Measurements from ENCODE around the gene HYCC1. TPM values are rescaled to one million over a fixed set of nuclear protein-coding genes. Genes with fewer than 3 reads are reported as not detected.

Gene HYCC1
- 55.6 and 59.2 TPM in 2 replicates for total RNA-seq (2014; rRNA removed; shearing (Covaris generic))
- 56.9 and 62.9 TPM in 2 replicates for polyA plus RNA-seq (2016; fragmentation: Nextera tagmentation; extraction: Ambion mirVana)

DNA sequence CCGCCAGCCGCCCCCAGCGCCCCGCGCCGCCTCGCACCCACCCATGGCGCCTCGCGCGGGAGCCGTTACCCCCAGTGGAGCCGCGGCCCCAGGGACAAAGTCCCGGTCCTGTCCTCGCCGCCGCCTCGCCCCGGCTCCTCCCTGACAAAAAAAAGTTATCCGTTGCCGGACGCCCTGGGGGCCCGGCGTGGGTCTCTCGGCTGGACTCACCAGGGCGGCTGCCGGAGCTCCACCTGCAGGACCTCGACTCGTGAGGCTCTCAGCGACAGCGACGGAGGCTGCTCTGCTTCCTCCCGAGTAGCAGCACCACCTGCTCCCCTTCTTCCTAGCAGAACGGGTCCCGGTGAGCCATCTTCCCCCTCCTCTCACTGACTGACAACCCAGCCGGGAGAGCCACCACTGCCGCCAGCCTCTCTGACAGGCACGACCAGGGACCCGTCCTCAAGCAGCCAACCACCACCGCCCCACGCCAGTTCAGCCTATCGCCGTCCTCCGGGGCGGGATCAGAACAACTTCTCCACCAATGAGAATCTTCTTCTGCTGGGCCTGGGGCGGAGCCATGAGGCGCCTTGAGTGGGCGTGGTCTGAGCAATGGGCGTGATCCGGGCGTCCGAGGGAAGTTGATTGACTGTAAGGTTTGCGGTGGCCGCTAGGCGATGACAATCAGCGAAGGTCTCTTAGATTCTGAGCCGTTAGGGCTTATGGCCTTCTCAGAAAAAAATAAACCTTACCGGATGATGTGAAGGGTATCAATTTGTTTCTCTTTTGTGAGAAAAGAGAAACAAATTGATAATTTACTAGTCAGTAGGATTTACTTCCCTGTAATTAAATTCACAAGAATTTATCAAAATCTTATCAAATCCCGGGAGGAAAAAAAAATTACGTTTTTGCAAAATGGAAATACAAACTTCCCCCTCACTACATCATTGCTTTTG lies at the start of gene HYCC1:
Gene HYCC1, minus strand, starts transcription at position 416 of the 935 bp plus-strand sequence. CDS start 23,019 bp downstream, outside the sequence.
- peak within 1 kb of the TSS; percentile 83 for H3K9ac ChIP-seq
- peak within 1 kb of the TSS; percentile 90 for H3K4me3 ChIP-seq
- H3F3A ChIP-seq (ENCODE audit: insufficient read depth): peaks cover 12% of the 10 kb centered on the region; the same call in 1 of the 2 replicates
- peak; percentile 100 for DNase-seq
- peak within 1 kb of the TSS; percentile 87 for H3K4me2 ChIP-seq (ENCODE audit: unreplicated experiment)
- peak within 1 kb of the TSS; percentile 79 for H2AFZ ChIP-seq
- in situ Hi-C loops (cut with MboI): no loop called here
- H3K27ac ChIP-seq: peak within 1 kb of the TSS; percentile 48
- no peaks in the 10 kb centered on the region for H3K27me3 ChIP-seq (replicated peaks; ENCODE audit: insufficient read depth)
- H3K9me2 ChIP-seq (ENCODE audit: insufficient read depth): no peaks in the 10 kb centered on the region
- H3K79me2 ChIP-seq (ENCODE audit: insufficient read depth): peaks cover 49% of the 10 kb centered on the region
- no peaks in the 10 kb centered on the region for H3K9me3 ChIP-seq (ENCODE audit: low read depth)
- H4K20me1 ChIP-seq (ENCODE audit: insufficient read depth): no peaks in the 10 kb centered on the region
- TF ChIP-seq EZH2phosphoT487 (IDR thresholded peaks at IDR 0.05; ENCODE audit: insufficient read depth, low read depth): no peak
- WGBS, 2 experiments (ENCODE audit: low coverage in 1 of 2, low lambda C conversion rate in 2 of 2, missing lambda C conversion rate in 2 of 2): 2 to 3% methylated on average over 54 to 55 of the region's 61 CpGs
- H3K4me1 ChIP-seq (ENCODE audit: insufficient read depth): peaks cover 42% of the 10 kb centered on the region
- no peaks in the 10 kb centered on the region for H3K36me3 ChIP-seq (ENCODE audit: low read depth)

DNA sequence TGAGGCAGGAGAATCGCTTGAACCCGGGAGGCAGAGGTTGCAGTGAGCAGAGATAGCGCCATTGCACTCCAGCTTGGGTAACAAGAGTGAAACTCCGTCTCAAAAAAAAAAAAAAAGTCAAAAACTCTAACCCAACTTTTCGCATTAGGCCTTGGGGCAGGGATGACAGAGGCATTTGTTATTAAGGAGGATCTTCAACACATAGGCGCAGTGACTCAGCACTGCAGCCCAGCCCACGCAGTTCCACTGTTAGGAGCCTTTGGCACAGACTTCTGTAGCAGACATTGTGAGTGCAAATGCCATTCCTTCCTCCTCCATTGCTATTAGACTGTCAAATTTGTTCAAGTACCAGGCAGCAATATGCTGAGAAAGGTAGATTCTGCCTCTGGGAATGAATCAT lies 48.5 kb upstream of the HYCC1 start:
- WGBS, 2 experiments (ENCODE audit: low coverage in 1 of 2, low lambda C conversion rate in 2 of 2, missing lambda C conversion rate in 2 of 2): 73 to 74% methylated on average over 7 of the region's 7 CpGs
- no peak overlapping the region for H2AFZ ChIP-seq
- peak; percentile 90 for DNase-seq

DNA sequence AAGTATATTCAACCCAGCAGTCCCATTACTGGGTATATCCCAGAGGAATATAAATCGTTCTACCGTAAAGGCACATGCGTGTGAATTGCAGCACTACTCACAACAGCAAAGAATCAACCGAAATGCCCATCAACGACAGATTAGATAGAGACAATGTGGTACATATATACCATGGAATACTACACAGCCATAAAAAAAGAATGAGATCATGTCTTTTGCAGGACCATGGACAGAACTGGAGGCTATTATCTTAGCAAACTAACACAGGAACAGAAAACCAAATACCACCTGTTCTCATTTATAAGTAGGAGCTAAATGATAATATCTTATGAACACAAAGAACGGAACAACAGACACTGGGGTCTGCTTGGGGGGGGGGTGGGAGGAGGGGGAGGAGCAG lies 47.4 kb upstream of the HYCC1 start:
- no peak overlapping the region for H3K4me3 ChIP-seq
- WGBS, 2 experiments (ENCODE audit: low coverage in 1 of 2, low lambda C conversion rate in 2 of 2, missing lambda C conversion rate in 2 of 2): 79 to 90% methylated on average over 6 of the region's 6 CpGs
- no peak overlapping the region for H3K27ac ChIP-seq
- no peaks in the 10 kb centered on the region for H3K9me3 ChIP-seq (ENCODE audit: low read depth)
- H3K4me2 ChIP-seq (ENCODE audit: unreplicated experiment): no peak overlapping the region
- in situ Hi-C loops (cut with MboI): loop anchor here (25.0 kb wide), 1 partner anchor 224 kb away; no protein-coding TSS in a partner anchor
- H3K9me2 ChIP-seq (ENCODE audit: insufficient read depth): no peaks in the 10 kb centered on the region
- peaks cover 33% of the 10 kb centered on the region for H3K4me1 ChIP-seq (ENCODE audit: insufficient read depth)
- TF ChIP-seq EZH2 (IDR thresholded peaks at IDR 0.05; ENCODE audit: insufficient read depth, poor library complexity, severe bottlenecking) (no peak), EZH2phosphoT487 (IDR thresholded peaks at IDR 0.05; ENCODE audit: insufficient read depth, low read depth) (no peak)
- H3F3A ChIP-seq (ENCODE audit: insufficient read depth): peaks cover 8% of the 10 kb centered on the region
- H3K36me3 ChIP-seq (ENCODE audit: low read depth): no peaks in the 10 kb centered on the region
- no peak overlapping the region for H3K9ac ChIP-seq
- peak; percentile 8 for DNase-seq
- H3K79me2 ChIP-seq (ENCODE audit: insufficient read depth): no peaks in the 10 kb centered on the region
- no peaks in the 10 kb centered on the region for H4K20me1 ChIP-seq (ENCODE audit: insufficient read depth)
- H2AFZ ChIP-seq: no peak overlapping the region
- no peaks in the 10 kb centered on the region for H3K27me3 ChIP-seq (replicated peaks; ENCODE audit: insufficient read depth)

More for the DNA sequence above, 48.5 kb upstream of the HYCC1 start:
- TF ChIP-seq EZH2phosphoT487 (IDR thresholded peaks at IDR 0.05; ENCODE audit: insufficient read depth, low read depth): no peak
- no peak for TF ChIP-seq EZH2 (IDR thresholded peaks at IDR 0.05; ENCODE audit: insufficient read depth, poor library complexity, severe bottlenecking)
- Histone ChIP-seq H3F3A (ENCODE audit: insufficient read depth) (peaks cover 19% of the 10 kb centered on the region), H3K27me3 (replicated peaks; ENCODE audit: insufficient read depth) (no peaks in the 10 kb centered on the region), H3K4me3 (no peak overlapping the region), H3K4me1 (ENCODE audit: insufficient read depth) (peaks cover 44% of the 10 kb centered on the region), H3K36me3 (ENCODE audit: low read depth) (no peaks in the 10 kb centered on the region), H3K79me2 (ENCODE audit: insufficient read depth) (no peaks in the 10 kb centered on the region), H3K9ac (no peak overlapping the region), H3K27ac (peak overlapping the region; percentile 36), H3K4me2 (ENCODE audit: unreplicated experiment) (no peak overlapping the region), H3K9me2 (ENCODE audit: insufficient read depth) (no peaks in the 10 kb centered on the region), H4K20me1 (ENCODE audit: insufficient read depth) (no peaks in the 10 kb centered on the region), H3K9me3 (ENCODE audit: low read depth) (no peaks in the 10 kb centered on the region)
- in situ Hi-C loops (cut with MboI): loop anchor here (25.0 kb wide), 1 partner anchor 225 kb away; no protein-coding TSS in a partner anchor

DNA sequence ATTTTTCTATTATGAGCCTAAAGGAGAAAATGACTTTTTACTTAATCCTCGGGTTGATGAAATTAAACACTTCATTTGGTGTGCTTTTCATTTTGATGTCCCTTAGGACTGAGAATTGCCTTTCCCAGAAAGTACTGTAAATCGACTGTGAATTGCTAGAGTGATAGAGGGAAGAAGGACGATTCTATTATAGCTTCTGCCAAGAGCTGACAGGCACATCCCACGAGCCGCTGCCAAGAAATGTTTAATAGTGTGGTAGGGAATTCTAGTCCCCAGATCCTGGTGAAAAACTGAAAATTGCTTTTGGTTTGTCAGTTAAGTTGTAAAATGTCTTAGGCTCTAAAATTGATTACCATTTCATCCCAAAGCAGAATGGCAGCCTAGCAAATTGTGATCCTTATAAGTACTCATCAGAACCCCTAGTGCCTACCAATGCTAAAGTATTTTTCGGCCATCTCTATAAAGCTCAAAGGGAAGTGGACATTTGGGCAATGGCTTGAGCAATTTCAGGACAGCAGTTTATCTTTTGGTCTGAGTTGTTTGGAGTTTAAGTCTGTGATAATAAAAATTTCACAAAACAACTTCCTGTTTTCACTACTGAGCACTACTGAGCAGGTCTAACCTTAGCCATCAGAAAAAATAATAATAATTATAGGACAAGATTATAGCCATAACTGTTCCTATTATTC lies 44.6 kb upstream of the HYCC1 start:
- Histone ChIP-seq H3F3A (ENCODE audit: insufficient read depth) (no peaks in the 10 kb centered on the region), H3K27ac (no peak overlapping the region), H3K79me2 (ENCODE audit: insufficient read depth) (no peaks in the 10 kb centered on the region), H3K27me3 (replicated peaks; ENCODE audit: insufficient read depth) (no peaks in the 10 kb centered on the region), H3K4me1 (ENCODE audit: insufficient read depth) (peaks cover 29% of the 10 kb centered on the region), H3K4me2 (ENCODE audit: unreplicated experiment) (peak overlapping the region; percentile 14), H3K36me3 (ENCODE audit: low read depth) (no peaks in the 10 kb centered on the region), H3K9me3 (ENCODE audit: low read depth) (no peaks in the 10 kb centered on the region), H3K4me3 (no peak overlapping the region), H4K20me1 (ENCODE audit: insufficient read depth) (no peaks in the 10 kb centered on the region), H2AFZ (peak overlapping the region; percentile 54), H3K9me2 (ENCODE audit: insufficient read depth) (no peaks in the 10 kb centered on the region), H3K9ac (no peak overlapping the region)
- in situ Hi-C loops (cut with MboI): loop anchor here (10.0 to 25.0 kb wide), 3 partner anchors 221 to 504 kb away; partner anchors contain the start of gene IL6
- TF ChIP-seq EZH2 (IDR thresholded peaks at IDR 0.05; ENCODE audit: insufficient read depth, poor library complexity, severe bottlenecking): no peak
- no peak for TF ChIP-seq EZH2phosphoT487 (IDR thresholded peaks at IDR 0.05; ENCODE audit: insufficient read depth, low read depth)
- DNase-seq: peak; percentile 47
- 11 to 18% methylated on average over 6 of the region's 6 CpGs for WGBS, 2 experiments (ENCODE audit: low coverage in 1 of 2, low lambda C conversion rate in 2 of 2, missing lambda C conversion rate in 2 of 2)

All from GM23248 (cell line).